Measurements from ENCODE around the gene MYO1E.

Gene MYO1E

DNA sequence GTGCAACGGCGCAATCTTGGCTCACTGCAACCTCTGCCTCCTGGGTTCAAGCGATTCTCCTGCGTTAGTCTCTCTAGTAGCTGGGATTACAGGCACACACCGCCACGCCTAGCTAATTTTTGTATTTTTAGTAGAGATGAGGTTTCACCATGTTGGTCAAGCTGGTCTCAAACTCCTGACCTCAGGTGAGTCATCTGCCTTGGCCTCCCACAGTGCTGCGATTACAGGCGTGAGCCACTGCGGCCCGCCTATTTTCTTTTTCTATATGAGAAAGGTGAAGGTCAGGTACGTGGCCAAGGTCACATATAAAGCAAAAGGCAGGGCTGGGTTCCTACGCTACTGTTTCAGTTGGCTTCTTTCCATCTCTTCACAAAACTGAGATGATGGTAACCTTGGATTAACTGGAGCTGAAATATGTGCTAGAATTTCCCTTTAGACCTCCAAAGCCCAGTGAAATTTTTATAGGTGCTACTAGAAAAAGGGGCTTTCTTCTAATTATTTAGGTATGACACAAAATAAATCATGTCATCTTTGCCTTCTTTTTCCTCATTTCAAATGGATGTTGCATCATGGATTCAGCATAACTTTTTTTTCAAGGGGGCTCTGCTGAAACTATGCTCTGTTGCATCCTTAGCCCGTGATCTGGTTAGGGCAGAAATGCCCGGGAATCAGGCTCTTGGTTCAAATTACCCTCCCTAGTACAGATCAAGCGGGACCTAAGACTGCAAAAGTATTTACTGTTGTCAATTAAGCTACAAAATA is 68.5 kb downstream of the MYO1E start:
- H3K4me1 ChIP-seq (ENCODE audit: control extremely low read depth in 1 of 4, control insufficient read depth in 4 of 4, insufficient read depth in 4 of 4, low read length in 3 of 4): peaks cover 7 to 30% (median 16%) of the 10 kb centered on the region in 4 experiments
- no peak for DNase-seq
- 100% methylated on average over 9 of the region's 15 CpGs for WGBS (ENCODE audit: insufficient coverage)
- H3K27ac ChIP-seq (ENCODE audit: insufficient read depth in 1 of 2, low read depth in 1 of 2, low read length in 2 of 2, poor library complexity in 1 of 2, severe bottlenecking in 2 of 2): no peak overlapping the region
- H3K27me3 ChIP-seq (replicated peaks in 2 of 5; ENCODE audit: control insufficient read depth in 4 of 5, insufficient read depth in 5 of 5, low read length in 4 of 5): no peaks in the 10 kb centered on the region
- no peaks in the 10 kb centered on the region for H3K36me3 ChIP-seq (ENCODE audit: control insufficient read depth in 4 of 4, insufficient read depth in 4 of 4, low read length in 3 of 4)
- ChIA-PET POLR2A (no interaction called here), CTCF (interaction anchor here (1.9 kb wide), 1 partner anchor 13 kb away, joined by 4 read pairs; no protein-coding TSS in a partner anchor)
- H3K4me3 ChIP-seq (ENCODE audit: control insufficient read depth in 1 of 7, extremely low read depth in 1 of 7, insufficient read depth in 4 of 7, low read depth in 2 of 7, low read length in 6 of 7): no peak overlapping the region
- H3K9me3 ChIP-seq (ENCODE audit: control extremely low read depth in 1 of 5, control insufficient read depth in 4 of 5, insufficient read depth in 2 of 5, low read depth in 1 of 5, low read length in 4 of 5): no peaks in the 10 kb centered on the region

DNA sequence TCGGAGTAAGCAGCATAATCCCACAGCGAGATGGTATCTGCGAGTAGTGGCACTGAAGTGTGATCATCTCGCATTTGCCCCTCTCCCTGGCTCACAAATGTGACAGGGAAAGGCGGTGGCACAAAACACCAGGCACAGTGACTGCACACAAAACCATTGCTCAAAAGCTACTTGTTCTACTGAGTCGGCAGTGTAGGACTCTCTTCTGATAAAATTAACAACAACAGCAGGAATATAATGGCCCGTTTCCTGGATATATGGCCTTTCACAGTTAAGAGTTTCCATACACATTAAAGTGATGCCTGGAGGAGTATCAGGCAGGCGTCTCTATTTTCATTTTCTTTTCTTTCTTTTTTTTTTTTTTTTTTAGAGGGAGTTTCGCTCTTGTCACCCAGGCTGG is 69.0 kb downstream of the MYO1E start:
- Histone ChIP-seq H3K9me3 (ENCODE audit: control extremely low read depth in 1 of 5, control insufficient read depth in 4 of 5, insufficient read depth in 2 of 5, low read depth in 1 of 5, low read length in 4 of 5) (no peaks in the 10 kb centered on the region), H3K27me3 (replicated peaks in 2 of 5; ENCODE audit: control insufficient read depth in 4 of 5, insufficient read depth in 5 of 5, low read length in 4 of 5) (no peaks in the 10 kb centered on the region), H3K27ac (ENCODE audit: insufficient read depth in 1 of 2, low read depth in 1 of 2, low read length in 2 of 2, poor library complexity in 1 of 2, severe bottlenecking in 2 of 2) (no peak overlapping the region), H3K4me1 (ENCODE audit: control extremely low read depth in 1 of 4, control insufficient read depth in 4 of 4, insufficient read depth in 4 of 4, low read length in 3 of 4) (peaks cover 7 to 31% (median 16%) of the 10 kb centered on the region in 4 experiments), H3K36me3 (ENCODE audit: control insufficient read depth in 4 of 4, insufficient read depth in 4 of 4, low read length in 3 of 4) (no peaks in the 10 kb centered on the region), H3K4me3 (ENCODE audit: control insufficient read depth in 1 of 7, extremely low read depth in 1 of 7, insufficient read depth in 4 of 7, low read depth in 2 of 7, low read length in 6 of 7) (no peak overlapping the region)
- ChIA-PET CTCF (interaction anchor here (1.9 kb wide), 1 partner anchor 14 kb away, joined by 4 read pairs; no protein-coding TSS in a partner anchor), POLR2A (no interaction called here)
- DNase-seq: no peak
- 99% methylated on average over 7 of the region's 9 CpGs for WGBS (ENCODE audit: insufficient coverage)

DNA sequence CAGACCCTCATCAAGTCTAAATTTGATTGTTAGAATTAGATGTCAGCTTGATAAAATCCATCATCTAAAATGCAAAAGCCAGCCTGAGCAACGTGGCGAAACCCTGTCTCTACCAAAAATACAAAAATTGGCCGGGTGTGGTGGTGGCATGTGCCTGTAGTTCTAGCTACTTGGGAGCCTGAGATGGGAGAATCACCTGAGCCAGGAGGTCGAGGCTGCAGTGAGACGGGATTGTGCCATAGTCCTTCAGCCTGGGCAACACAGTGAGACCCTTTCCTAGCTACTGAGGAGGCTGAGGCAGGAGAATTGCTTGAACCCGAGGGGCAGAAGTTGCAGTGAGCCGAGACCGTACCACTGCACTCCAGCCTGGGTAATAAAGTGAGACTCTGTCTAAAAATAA is 69.5 kb downstream of the MYO1E start:
- Histone ChIP-seq H3K9me3 (ENCODE audit: control extremely low read depth in 1 of 5, control insufficient read depth in 4 of 5, insufficient read depth in 2 of 5, low read depth in 1 of 5, low read length in 4 of 5) (no peaks in the 10 kb centered on the region), H3K27ac (ENCODE audit: insufficient read depth in 1 of 2, low read depth in 1 of 2, low read length in 2 of 2, poor library complexity in 1 of 2, severe bottlenecking in 2 of 2) (no peak overlapping the region), H3K36me3 (ENCODE audit: control insufficient read depth in 4 of 4, insufficient read depth in 4 of 4, low read length in 3 of 4) (no peaks in the 10 kb centered on the region), H3K4me3 (ENCODE audit: control insufficient read depth in 1 of 7, extremely low read depth in 1 of 7, insufficient read depth in 4 of 7, low read depth in 2 of 7, low read length in 6 of 7) (no peak overlapping the region), H3K4me1 (ENCODE audit: control extremely low read depth in 1 of 4, control insufficient read depth in 4 of 4, insufficient read depth in 4 of 4, low read length in 3 of 4) (peaks cover 7 to 34% (median 18%) of the 10 kb centered on the region in 4 experiments), H3K27me3 (replicated peaks in 2 of 5; ENCODE audit: control insufficient read depth in 4 of 5, insufficient read depth in 5 of 5, low read length in 4 of 5) (no peaks in the 10 kb centered on the region)
- WGBS (ENCODE audit: insufficient coverage): 98% methylated on average over 5 of the region's 8 CpGs
- ChIA-PET POLR2A (no interaction called here), CTCF (interaction anchor here (1.9 kb wide), 1 partner anchor 14 kb away, joined by 4 read pairs; no protein-coding TSS in a partner anchor)
- DNase-seq: no peak

DNA sequence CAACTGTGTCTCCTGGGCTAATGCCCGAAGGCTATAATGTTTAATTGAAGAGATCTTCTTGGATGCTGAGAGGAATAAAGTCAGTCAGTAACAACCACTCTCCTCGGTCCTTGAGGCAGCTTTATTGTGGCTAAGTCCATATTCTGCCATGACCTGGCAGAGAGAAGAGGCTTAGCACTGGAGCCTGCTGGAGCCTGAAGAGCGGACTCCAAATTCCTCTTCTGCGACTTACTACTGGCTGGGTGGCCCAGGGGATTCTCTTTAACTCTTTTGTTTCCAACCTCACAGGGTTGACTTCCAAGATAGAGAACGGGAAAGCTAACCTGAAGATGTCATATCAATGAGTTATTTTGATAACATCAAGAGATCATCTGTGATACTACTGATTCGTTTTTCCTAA is 71.1 kb downstream of the MYO1E start:
- 100% methylated on average over 5 of the region's 6 CpGs for WGBS (ENCODE audit: insufficient coverage)
- peaks cover 7 to 37% (median 18%) of the 10 kb centered on the region in 4 experiments for H3K4me1 ChIP-seq (ENCODE audit: control extremely low read depth in 1 of 4, control insufficient read depth in 4 of 4, insufficient read depth in 4 of 4, low read length in 3 of 4)

DNA sequence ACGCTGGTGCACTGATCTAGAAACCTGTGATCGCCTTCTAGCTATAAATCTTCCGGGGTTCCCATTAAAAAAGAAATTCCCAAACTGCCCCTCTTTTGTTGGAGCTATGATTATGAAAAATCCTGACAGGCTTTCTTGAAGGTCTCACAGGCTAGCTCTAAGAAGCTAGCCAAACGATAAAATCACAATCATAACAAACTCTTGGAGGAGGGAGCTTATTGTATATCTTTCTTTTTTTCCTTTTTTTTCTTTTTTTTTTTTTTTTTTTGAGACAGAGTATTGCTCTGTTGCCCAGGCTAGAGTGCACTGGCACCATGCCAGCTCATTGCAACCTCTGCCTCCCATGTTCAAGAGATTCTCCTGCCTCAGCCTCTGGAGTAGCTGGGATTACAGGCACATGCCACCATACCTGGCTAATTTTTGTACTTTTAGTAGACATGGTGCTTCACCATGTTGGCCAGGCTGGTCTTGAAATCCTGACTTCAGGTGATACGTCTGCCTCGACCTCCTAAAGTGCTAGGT is 72.0 kb downstream of the MYO1E start:
- no peaks in the 10 kb centered on the region for H3K36me3 ChIP-seq (ENCODE audit: control insufficient read depth in 4 of 4, insufficient read depth in 4 of 4, low read length in 3 of 4)
- ChIA-PET POLR2A (interaction anchor here (0.5 to 1.9 kb wide), 4 partner anchors 21 to 370 kb away, joined by 3 to 4 read pairs (median 4); no protein-coding TSS in a partner anchor), CTCF (interaction anchor here (0.6 to 1.6 kb wide), 4 partner anchors 21 to 178 kb away, joined by 3 to 4 read pairs (median 3); no protein-coding TSS in a partner anchor)
- DNase-seq: peak in 2 of 3 donors; percentile 11 to 52
- peak overlapping the region in 1 of 2 experiments; percentile 39 for H3K27ac ChIP-seq (ENCODE audit: insufficient read depth in 1 of 2, low read depth in 1 of 2, low read length in 2 of 2, poor library complexity in 1 of 2, severe bottlenecking in 2 of 2)
- no peaks in the 10 kb centered on the region for H3K27me3 ChIP-seq (replicated peaks in 2 of 5; ENCODE audit: control insufficient read depth in 4 of 5, insufficient read depth in 5 of 5, low read length in 4 of 5)
- peak overlapping the region in 4 of 7 experiments; percentile 40 to 67 (median 50) for H3K4me3 ChIP-seq (ENCODE audit: control insufficient read depth in 1 of 7, extremely low read depth in 1 of 7, insufficient read depth in 4 of 7, low read depth in 2 of 7, low read length in 6 of 7)
- no peaks in the 10 kb centered on the region for H3K9me3 ChIP-seq (ENCODE audit: control extremely low read depth in 1 of 5, control insufficient read depth in 4 of 5, insufficient read depth in 2 of 5, low read depth in 1 of 5, low read length in 4 of 5)
- WGBS (ENCODE audit: insufficient coverage): 86% methylated on average over 2 of the region's 6 CpGs
- H3K4me1 ChIP-seq (ENCODE audit: control extremely low read depth in 1 of 4, control insufficient read depth in 4 of 4, insufficient read depth in 4 of 4, low read length in 3 of 4): peaks cover 14 to 44% (median 26%) of the 10 kb centered on the region in 4 experiments

More for the DNA sequence above, 71.1 kb downstream of the MYO1E start:
- Histone ChIP-seq H3K27ac (ENCODE audit: insufficient read depth in 1 of 2, low read depth in 1 of 2, low read length in 2 of 2, poor library complexity in 1 of 2, severe bottlenecking in 2 of 2) (no peak overlapping the region), H3K36me3 (ENCODE audit: control insufficient read depth in 4 of 4, insufficient read depth in 4 of 4, low read length in 3 of 4) (no peaks in the 10 kb centered on the region), H3K27me3 (replicated peaks in 2 of 5; ENCODE audit: control insufficient read depth in 4 of 5, insufficient read depth in 5 of 5, low read length in 4 of 5) (no peaks in the 10 kb centered on the region), H3K4me3 (ENCODE audit: control insufficient read depth in 1 of 7, extremely low read depth in 1 of 7, insufficient read depth in 4 of 7, low read depth in 2 of 7, low read length in 6 of 7) (no peak overlapping the region), H3K9me3 (ENCODE audit: control extremely low read depth in 1 of 5, control insufficient read depth in 4 of 5, insufficient read depth in 2 of 5, low read depth in 1 of 5, low read length in 4 of 5) (no peaks in the 10 kb centered on the region)
- ChIA-PET POLR2A (no interaction called here), CTCF (no interaction called here)
- DNase-seq: no peak

DNA sequence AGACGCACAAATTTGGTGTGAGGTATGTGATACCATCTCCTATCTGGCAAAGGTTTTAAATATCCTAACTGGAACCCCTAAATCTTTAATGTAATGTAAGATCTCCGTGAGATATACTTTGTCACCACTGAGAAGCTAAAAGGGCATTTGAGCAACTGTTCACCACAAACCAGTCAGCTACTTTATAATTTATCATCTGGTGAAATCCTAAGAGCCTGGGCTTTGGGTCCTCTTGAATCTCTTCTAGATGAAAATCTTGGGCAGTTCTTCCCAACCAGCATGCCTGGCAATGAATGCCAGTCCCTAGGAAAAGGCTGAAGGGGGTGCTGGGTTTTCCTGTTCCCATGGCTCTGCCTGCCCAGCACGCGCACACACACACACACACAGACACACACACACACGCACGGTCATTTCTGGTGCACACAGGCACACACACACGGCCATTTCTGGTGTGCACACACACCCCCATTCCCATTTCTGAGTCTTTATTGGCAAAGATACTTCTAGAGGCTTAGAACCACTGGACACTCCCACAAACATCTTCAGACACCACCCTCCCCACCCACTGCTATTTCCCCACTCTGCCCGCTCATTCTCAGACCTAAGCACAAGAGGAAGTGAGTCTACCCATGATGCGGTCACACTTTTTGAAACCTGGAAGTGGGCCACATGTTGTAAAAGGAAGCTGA is 72.6 kb downstream of the MYO1E start:
- peak; percentile 93 to 99 (median 97) for DNase-seq
- ChIA-PET POLR2A (interaction anchor here (0.5 to 1.9 kb wide), 4 partner anchors 20 to 371 kb away, joined by 3 to 4 read pairs (median 4); no protein-coding TSS in a partner anchor), CTCF (interaction anchor here (0.6 to 1.6 kb wide), 4 partner anchors 49 to 306 kb away, joined by 3 to 7 read pairs (median 4); no protein-coding TSS in a partner anchor)
- peaks cover 14 to 45% (median 32%) of the 10 kb centered on the region in 4 experiments for H3K4me1 ChIP-seq (ENCODE audit: control extremely low read depth in 1 of 4, control insufficient read depth in 4 of 4, insufficient read depth in 4 of 4, low read length in 3 of 4)
- no peaks in the 10 kb centered on the region for H3K9me3 ChIP-seq (ENCODE audit: control extremely low read depth in 1 of 5, control insufficient read depth in 4 of 5, insufficient read depth in 2 of 5, low read depth in 1 of 5, low read length in 4 of 5)
- WGBS (ENCODE audit: insufficient coverage): 0% methylated on average over 7 of the region's 9 CpGs
- peak overlapping the region in 1 of 2 experiments; percentile 39 for H3K27ac ChIP-seq (ENCODE audit: insufficient read depth in 1 of 2, low read depth in 1 of 2, low read length in 2 of 2, poor library complexity in 1 of 2, severe bottlenecking in 2 of 2)
- no peaks in the 10 kb centered on the region for H3K36me3 ChIP-seq (ENCODE audit: control insufficient read depth in 4 of 4, insufficient read depth in 4 of 4, low read length in 3 of 4)
- H3K27me3 ChIP-seq (replicated peaks in 2 of 5; ENCODE audit: control insufficient read depth in 4 of 5, insufficient read depth in 5 of 5, low read length in 4 of 5): no peaks in the 10 kb centered on the region
- H3K4me3 ChIP-seq (ENCODE audit: control insufficient read depth in 1 of 7, extremely low read depth in 1 of 7, insufficient read depth in 4 of 7, low read depth in 2 of 7, low read length in 6 of 7): peak overlapping the region in 5 of 7 experiments; percentile 9 to 67 (median 40)
